Loucy (cell line): ENCODE results near the gene OR2AG2.
A peak's percentile ranks its signal among the peaks of the same experiment; 100 is the strongest.

ENCODE experiments used
- H2AFZ ChIP-seq: fragments of 200-600 bp; sonication (generic); 2 replicates; pipeline ENCODE4 v1.6.0; 2016; ENCODE audit warnings: antibody characterized with exemption, mild to moderate bottlenecking, low read length, moderate library complexity
- H3F3A ChIP-seq: fragments of 200-600 bp; 2 replicates; pipeline ENCODE4 v1.6.0; 2016; ENCODE audit warnings: antibody characterized with exemption, low read depth, mild to moderate bottlenecking
- H3K27me3 ChIP-seq: fragments of 200-600 bp; sonication (generic); 2 replicates; pipeline ENCODE4 v1.6.1; 2014; ENCODE audit warnings: low read length, mild to moderate bottlenecking; ENCODE audit not compliant: insufficient read depth, poor library complexity, severe bottlenecking
- H3K36me3 ChIP-seq: fragments of 200-600 bp; sonication (generic); 2 replicates; pipeline ENCODE4 v1.6.1; 2016; ENCODE audit warnings: low read length; ENCODE audit not compliant: insufficient read depth
- H3K4me1 ChIP-seq: fragments of 200-600 bp; sonication (generic); 2 replicates; pipeline ENCODE4 v1.5.1; 2014; ENCODE audit warnings: low read length, mild to moderate bottlenecking; ENCODE audit not compliant: insufficient read depth, poor library complexity, severe bottlenecking
- H3K4me2 ChIP-seq: fragments of 200-600 bp; sonication (generic); 2 replicates; pipeline ENCODE4 v1.6.0; 2014; ENCODE audit warnings: antibody characterized with exemption, low read length, low read depth, mild to moderate bottlenecking; ENCODE audit not compliant: poor library complexity, severe bottlenecking
- H3K4me3 ChIP-seq: fragments of 200-600 bp; sonication (generic); 2 replicates; pipeline ENCODE4 v1.5.1; 2014; ENCODE audit warnings: low read length, mild to moderate bottlenecking, mixed read lengths; ENCODE audit not compliant: poor library complexity, severe bottlenecking
- H3K79me2 ChIP-seq: fragments of 200-600 bp; sonication (generic); 2 replicates; pipeline ENCODE4 v1.6.1; 2014; ENCODE audit warnings: low read length; ENCODE audit not compliant: insufficient read depth
- H3K9ac ChIP-seq: fragments of 200-600 bp; sonication (generic); 2 replicates; pipeline ENCODE4 v1.6.0; 2014; ENCODE audit warnings: mild to moderate bottlenecking, low read depth, low read length, moderate library complexity; ENCODE audit not compliant: poor library complexity, severe bottlenecking
- H3K9me2 ChIP-seq: fragments of 200-600 bp; sonication (generic); replicated peaks from 2 replicates; pipeline ENCODE4 v1.6.1; 2016; ENCODE audit warnings: low read depth, low read length, mixed read lengths
- H3K9me3 ChIP-seq: fragments of 200-600 bp; sonication (generic); 2 replicates; pipeline ENCODE4 v1.6.1; 2014; ENCODE audit warnings: mild to moderate bottlenecking, antibody characterized with exemption, low read length, low read depth; ENCODE audit not compliant: insufficient read depth
- H4K20me1 ChIP-seq: fragments of 200-600 bp; sonication (generic); 2 replicates; pipeline ENCODE4 v1.6.0; 2014; ENCODE audit warnings: antibody characterized with exemption, low read length, mild to moderate bottlenecking; ENCODE audit not compliant: insufficient read depth, poor library complexity, severe bottlenecking
- CTCF ChIP-seq: fragments of 200-600 bp; sonication (generic); conservative IDR thresholded peaks from 2 replicates; pipeline ENCODE4 v1.5.1; 2014; ENCODE audit warnings: mild to moderate bottlenecking, antibody characterized with exemption, low read length
- EZH2phosphoT487 ChIP-seq: fragments of 200-600 bp; IDR thresholded peaks from 2 replicates; pipeline ENCODE4 v1.6.1; 2018; ENCODE audit warnings: antibody characterized with exemption, mild to moderate bottlenecking, moderate library complexity, borderline replicate concordance

The OR2AG2 gene

GRCh38 chr11:6780829-6781228 is 9.1 kb upstream of the OR2AG2 start:
- H3K4me2 ChIP-seq: no peak overlapping the region

GRCh38 chr11:6778518-6778917 is 6.7 kb upstream of the OR2AG2 start:
- Histone ChIP-seq H3K4me3 (no peak overlapping the region), H4K20me1 (no peaks in the 10 kb centered on the region), H3K27me3 (no peaks in the 10 kb centered on the region), H3K9ac (no peak overlapping the region), H3K79me2 (no peaks in the 10 kb centered on the region), H2AFZ (no peak overlapping the region), H3K36me3 (no peaks in the 10 kb centered on the region), H3K9me3 (no peaks in the 10 kb centered on the region), H3F3A (no peaks in the 10 kb centered on the region), H3K4me1 (no peaks in the 10 kb centered on the region), H3K9me2 (no peaks in the 10 kb centered on the region; the same call in 1 of the 2 replicates), H3K4me2 (no peak overlapping the region)
- no peak for TF ChIP-seq EZH2phosphoT487
- no peak for TF ChIP-seq CTCF

More at GRCh38 chr11:6780829-6781228, 9.1 kb upstream of the OR2AG2 start:
- no peaks in the 10 kb centered on the region for H3F3A ChIP-seq
- no peaks in the 10 kb centered on the region for H3K9me3 ChIP-seq
- no peaks in the 10 kb centered on the region for H4K20me1 ChIP-seq
- H3K79me2 ChIP-seq: no peaks in the 10 kb centered on the region
- H3K9ac ChIP-seq: no peak overlapping the region
- no peak overlapping the region for H3K4me3 ChIP-seq
- TF ChIP-seq CTCF (no peak), EZH2phosphoT487 (no peak)
- no peaks in the 10 kb centered on the region for H3K4me1 ChIP-seq
- no peaks in the 10 kb centered on the region; the same call in 1 of the 2 replicates for H3K9me2 ChIP-seq
- no peaks in the 10 kb centered on the region for H3K27me3 ChIP-seq
- H2AFZ ChIP-seq: no peak overlapping the region
- H3K36me3 ChIP-seq: no peaks in the 10 kb centered on the region

- no peaks in the 10 kb centered on the region for H3K9me3 ChIP-seq
- peak; percentile 72 for TF ChIP-seq CTCF
- no peak for TF ChIP-seq EZH2phosphoT487
- no peak overlapping the region for H3K9ac ChIP-seq
- H3K9me2 ChIP-seq: no peaks in the 10 kb centered on the region
- H3K36me3 ChIP-seq: no peaks in the 10 kb centered on the region
- H3K27me3 ChIP-seq: no peaks in the 10 kb centered on the region
- H3K79me2 ChIP-seq: no peaks in the 10 kb centered on the region
- no peak overlapping the region for H2AFZ ChIP-seq
- no peak overlapping the region for H3K4me2 ChIP-seq
- no peaks in the 10 kb centered on the region for H4K20me1 ChIP-seq
- no peaks in the 10 kb centered on the region for H3F3A ChIP-seq
- H3K4me1 ChIP-seq: no peaks in the 10 kb centered on the region
- H3K4me3 ChIP-seq: no peak overlapping the region
Measured at GRCh38 chr11:6757373-6757967, 14.3 kb downstream of the OR2AG2 start.
